HepG2 (cell line): ENCODE results near the gene ESYT1. TPM values are rescaled to one million over a fixed set of nuclear protein-coding genes. Genes with fewer than 3 reads are reported as not detected.

ENCODE experiments used
- ADNP ChIP-seq: sonication (generic); formaldehyde crosslinking; IDR thresholded peaks from 2 replicates; pipeline ENCODE4 v1.4.0; 2020; ENCODE audit warnings: missing genetic modification reagents
- BRF2 ChIP-seq: sonication (generic); formaldehyde crosslinking; IDR thresholded peaks from 2 replicates; pipeline ENCODE4 v1.8.1; 2022; ENCODE audit warnings: mild to moderate bottlenecking, missing genetic modification reagents
- CEBPB ChIP-seq: IDR thresholded peaks from 2 replicates; pipeline ENCODE4 v1.6.1; 2011; ENCODE audit warnings: low read depth, low read length, improper control_type of control experiment, borderline replicate concordance
- CREBL2 ChIP-seq: sonication (generic); formaldehyde crosslinking; IDR thresholded peaks from 2 replicates; pipeline ENCODE4 v1.8.1; 2023; ENCODE audit warnings: missing genetic modification reagents, mild to moderate bottlenecking, borderline replicate concordance
- DMAP1 ChIP-seq: IDR thresholded peaks from 2 replicates; pipeline ENCODE4 v1.6.1; 2016
- FOXA1 ChIP-seq, 2 experiments: fragments of 450-650 bp in 1 of 2; sonication (generic) in 1 of 2; formaldehyde crosslinking in 1 of 2; IDR thresholded peaks; 2 replicates each; pipeline versions ENCODE4 v1.4.0 to v1.6.1; 2016 to 2020; ENCODE audit warnings: missing genetic modification reagents in 1 of 2
- GMEB1 ChIP-seq: sonication (generic); formaldehyde crosslinking; IDR thresholded peaks from 2 replicates; pipeline ENCODE4 v1.5.1; 2020; ENCODE audit warnings: missing genetic modification reagents, mild to moderate bottlenecking, borderline replicate concordance
- MYC ChIP-seq: sonication (generic); formaldehyde crosslinking; IDR thresholded peaks from 2 replicates; pipeline ENCODE4 v1.9.0; 2021; ENCODE audit warnings: missing genetic modification reagents, borderline replicate concordance
- PCBP1 ChIP-seq: fragments of 200-400 bp; formaldehyde crosslinking; IDR thresholded peaks from 2 replicates; pipeline ENCODE4 v1.6.1; 2017; ENCODE audit warnings: mild to moderate bottlenecking, low read depth, low read length, borderline replicate concordance
- PITX1 ChIP-seq: sonication (generic); formaldehyde crosslinking; IDR thresholded peaks from 2 replicates; pipeline ENCODE4 v1.5.1; 2020; ENCODE audit warnings: mild to moderate bottlenecking, missing genetic modification reagents
- RAD21 ChIP-seq: fragments of 450-650 bp; formaldehyde crosslinking; IDR thresholded peaks from 2 replicates; pipeline ENCODE4 v1.5.0; 2020; ENCODE audit warnings: mild to moderate bottlenecking
- RCOR2 ChIP-seq: IDR thresholded peaks from 2 replicates; pipeline ENCODE4 v1.6.1; 2016; ENCODE audit warnings: missing biosample characterization, missing genetic modification reagents
- SAP130 ChIP-seq: IDR thresholded peaks from 2 replicates; pipeline ENCODE4 v1.6.1; 2016; ENCODE audit warnings: low read depth
- SMAD9 ChIP-seq: sonication (generic); formaldehyde crosslinking; IDR thresholded peaks from 2 replicates; pipeline ENCODE4 v1.5.1; 2020; ENCODE audit warnings: mild to moderate bottlenecking, missing genetic modification reagents
- YY1 ChIP-seq: IDR thresholded peaks from 2 replicates; pipeline ENCODE4 v1.6.1; 2011; ENCODE audit warnings: low read length, low read depth, moderate library complexity, mild to moderate bottlenecking; ENCODE audit not compliant: insufficient read depth, insufficient replicate concordance
- ZBTB3 ChIP-seq: sonication (generic); formaldehyde crosslinking; IDR thresholded peaks from 2 replicates; pipeline ENCODE4 v1.4.0; 2020; ENCODE audit warnings: low read depth, mild to moderate bottlenecking, moderate library complexity, missing genetic modification reagents, borderline replicate concordance
- ZFP37 ChIP-seq: sonication (generic); formaldehyde crosslinking; IDR thresholded peaks from 2 replicates; pipeline ENCODE4 v1.4.0; 2020; ENCODE audit warnings: missing genetic modification reagents, borderline replicate concordance
- ZNF350 ChIP-seq: sonication (generic); formaldehyde crosslinking; IDR thresholded peaks from 2 replicates; pipeline ENCODE4 v1.4.0; 2020; ENCODE audit warnings: mild to moderate bottlenecking, low read depth, missing genetic modification reagents, borderline replicate concordance
- ZNF432 ChIP-seq: sonication (generic); formaldehyde crosslinking; IDR thresholded peaks from 2 replicates; pipeline ENCODE4 v1.5.0; 2020; ENCODE audit warnings: missing genetic modification reagents, mild to moderate bottlenecking, borderline replicate concordance
- ZNF616 ChIP-seq: sonication (generic); formaldehyde crosslinking; IDR thresholded peaks from 2 replicates; pipeline ENCODE4 v1.5.0; 2020; ENCODE audit warnings: low read depth, mild to moderate bottlenecking, missing genetic modification reagents
- ZNF703 ChIP-seq: sonication (generic); formaldehyde crosslinking; IDR thresholded peaks from 2 replicates; pipeline ENCODE4 v1.5.1; 2020; ENCODE audit warnings: missing genetic modification reagents, mild to moderate bottlenecking, moderate library complexity, borderline replicate concordance
- ZNF737 ChIP-seq: sonication (generic); formaldehyde crosslinking; IDR thresholded peaks from 2 replicates; pipeline ENCODE4 v1.5.0; 2020; ENCODE audit warnings: missing genetic modification reagents, mild to moderate bottlenecking, borderline replicate concordance
- ZNF768 ChIP-seq: sonication (generic); formaldehyde crosslinking; IDR thresholded peaks from 2 replicates; pipeline ENCODE4 v1.4.0; 2020; ENCODE audit warnings: missing genetic modification reagents
- ZNF780A ChIP-seq: sonication (generic); formaldehyde crosslinking; IDR thresholded peaks from 2 replicates; pipeline ENCODE4 v1.8.0; 2022; ENCODE audit warnings: mild to moderate bottlenecking, missing genetic modification reagents, moderate library complexity
- ZSCAN21 ChIP-seq: sonication (generic); formaldehyde crosslinking; IDR thresholded peaks from 2 replicates; pipeline ENCODE4 v1.8.0; 2022; ENCODE audit warnings: mild to moderate bottlenecking, missing genetic modification reagents, moderate library complexity, borderline replicate concordance
- polyA plus RNA-seq, 8 experiments: library from polyadenylated mRNA; depleted of rRNA in 3 of 8; stranded (reverse) in 7 of 8; unstranded in 1 of 8; fragments of >200 nt; fragmentation: Illumina TruSeq in 4 of 8; extraction: Trizol in 4 of 8; gene quantifications; 2 replicates each; pipeline versions ENCODE4 v1.2.1 to v1.2.3, GENCODE V29; 2011 to 2016; ENCODE audit warnings: low read depth in 4 of 8, missing spikeins in 1 of 8, mixed read lengths in 1 of 8; ENCODE audit not compliant: insufficient read depth in 1 of 8
- total RNA-seq, 5 experiments: library from RNA; depleted of rRNA; stranded (reverse); fragments of >200 nt; fragmentation: Illumina TruSeq; extraction: Trizol; gene quantifications; 2 replicates each; pipeline ENCODE4 v1.2.3, GENCODE V29; 2016; ENCODE audit warnings: low read depth in 1 of 5
- TF ChIP-seq, protein P1 (sequence below): sonication (generic); formaldehyde crosslinking; conservative IDR thresholded peaks from 2 replicates; pipeline ENCODE4 v1.4.0; 2020; ENCODE audit warnings: missing genetic modification reagents

Gene ESYT1
- total and polyA plus RNA-seq, 2 of the 13 experiments (the other 11 are each of a cell fraction or from before 2014, with no cell fraction given), result 66.9 to 71.0 TPM

DNA sequence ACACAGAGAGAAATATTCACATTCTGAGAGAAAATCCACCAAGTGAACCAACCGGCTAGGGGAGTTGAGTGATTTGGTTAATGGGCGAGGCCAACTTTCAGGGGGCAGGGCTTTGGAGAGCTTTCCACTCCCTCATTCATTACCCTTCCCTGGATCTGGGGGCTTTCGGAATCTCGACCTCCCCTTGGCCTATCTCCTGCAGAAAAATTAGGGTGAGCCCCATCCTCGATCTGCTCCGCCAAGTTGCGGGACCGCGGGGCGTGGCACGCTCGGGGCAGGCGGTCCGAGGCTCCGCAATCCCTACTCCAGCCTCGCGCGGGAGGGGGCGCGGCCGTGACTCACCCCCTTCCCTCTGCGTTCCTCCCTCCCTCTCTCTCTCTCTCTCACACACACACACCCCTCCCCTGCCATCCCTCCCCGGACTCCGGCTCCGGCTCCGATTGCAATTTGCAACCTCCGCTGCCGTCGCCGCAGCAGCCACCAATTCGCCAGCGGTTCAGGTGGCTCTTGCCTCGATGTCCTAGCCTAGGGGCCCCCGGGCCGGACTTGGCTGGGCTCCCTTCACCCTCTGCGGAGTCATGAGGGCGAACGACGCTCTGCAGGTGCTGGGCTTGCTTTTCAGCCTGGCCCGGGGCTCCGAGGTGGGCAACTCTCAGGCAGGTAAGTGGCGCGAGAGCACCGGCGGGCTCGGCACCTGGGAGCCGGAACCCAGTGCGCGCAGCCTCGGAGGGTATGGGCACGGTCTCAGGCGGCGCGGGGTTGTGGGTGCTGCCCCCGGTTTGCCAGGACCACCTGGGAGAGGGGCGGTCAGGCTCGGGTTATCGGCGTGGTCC lies 48.1 kb upstream of the ESYT1 start, which contains the start of gene ERBB3 (continued):
- TF ChIP-seq SAP130 (CRISPR knock-in tag) (peak; percentile 84), YY1 (peak; percentile 20), ZFP37 (CRISPR knock-in tag) (no peak), ZNF616 (CRISPR knock-in tag) (peak; percentile 35; the same call in 1 of the 2 replicates), ZBTB3 (no peak), ZNF768 (CRISPR knock-in tag) (peak; percentile 38), RCOR2 (CRISPR knock-in tag) (no peak), ZNF703 (peak; percentile 55; the same call in 1 of the 2 replicates), FOXA1 (IDR thresholded peaks at IDR 0.05) (no peak), FOXA1 (CRISPR knock-in tag; IDR thresholded peaks at IDR 0.05) (no peak; the same call in 1 of the 2 replicates), RAD21 (CRISPR knock-in tag) (no peak; the same call in 1 of the 2 replicates), MYC (peak; percentile 66), ZNF780A (CRISPR knock-in tag) (0 out of 2 replicates have a peak, but pooled peaks have one; percentile 48), CEBPB (no peak), BRF2 (peak; percentile 74; the same call in 1 of the 2 replicates), PCBP1 (no peak; the same call in 1 of the 2 replicates), ADNP (CRISPR knock-in tag) (no peak), ZNF350 (peak; percentile 57), ZNF737 (CRISPR knock-in tag) (no peak), GMEB1 (CRISPR knock-in tag) (no peak; the same call in 1 of the 2 replicates), PITX1 (CRISPR knock-in tag) (no peak), ZNF432 (CRISPR knock-in tag) (no peak), ZSCAN21 (CRISPR knock-in tag) (peak; percentile 74; the same call in 1 of the 2 replicates), SMAD9 (CRISPR knock-in tag) (no peak), DMAP1 (CRISPR knock-in tag) (peak; percentile 41), CREBL2 (CRISPR knock-in tag) (no peak)
- TF ChIP-seq, protein P1, sequence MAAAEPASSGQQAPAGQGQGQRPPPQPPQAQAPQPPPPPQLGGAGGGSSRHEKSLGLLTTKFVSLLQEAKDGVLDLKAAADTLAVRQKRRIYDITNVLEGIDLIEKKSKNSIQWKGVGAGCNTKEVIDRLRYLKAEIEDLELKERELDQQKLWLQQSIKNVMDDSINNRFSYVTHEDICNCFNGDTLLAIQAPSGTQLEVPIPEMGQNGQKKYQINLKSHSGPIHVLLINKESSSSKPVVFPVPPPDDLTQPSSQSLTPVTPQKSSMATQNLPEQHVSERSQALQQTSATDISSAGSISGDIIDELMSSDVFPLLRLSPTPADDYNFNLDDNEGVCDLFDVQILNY (CRISPR knock-in tag), result no peak
